Thoracic aorta (tissue), 2 donors: ENCODE results near the gene AGAP5. TPM values are rescaled to one million over a fixed set of nuclear protein-coding genes. Genes with fewer than 3 reads are reported as not detected.
A peak's percentile ranks its signal among the peaks of the same experiment; 100 is the strongest.

Experiments
- ATAC-seq: fragments of 150-250 bp; one replicate; pipeline ENCODE4 v1.8.0; 2017; ENCODE audit warnings: low read depth; ENCODE audit not compliant: insufficient number of reproducible peaks, low FRiP score
- DNase-seq: peaks from one replicate; pipeline ENCODE4 v3.0.0-alpha.2; 2020; ENCODE audit warnings: low spot score
- H3K27ac ChIP-seq, 2 donors: fragments of 200-600 bp; sonication (generic); 1 replicate in 1 of 2; 2 replicates in 1 of 2; pipeline ENCODE4 v1.5.1; 2016; ENCODE audit warnings: mild to moderate bottlenecking in 2 of 2, moderate library complexity in 2 of 2
- H3K27me3 ChIP-seq: fragments of 200-600 bp; sonication (generic); replicated peaks from 2 replicates; pipeline ENCODE4 v1.6.0; 2016; ENCODE audit warnings: mild to moderate bottlenecking; ENCODE audit not compliant: insufficient read depth
- H3K36me3 ChIP-seq: fragments of 200-600 bp; sonication (generic); one replicate; pipeline ENCODE4 v1.5.1; 2016
- H3K4me1 ChIP-seq, 2 donors: fragments of 200-600 bp; sonication (generic); 1 replicate in 1 of 2; 2 replicates in 1 of 2; pipeline versions ENCODE4 v1.5.1 to v1.6.0; 2016; ENCODE audit warnings: low read depth in 2 of 2, mild to moderate bottlenecking in 1 of 2; ENCODE audit not compliant: control insufficient read depth in 1 of 2
- H3K4me3 ChIP-seq: fragments of 200-600 bp; sonication (generic); 2 replicates; pipeline ENCODE4 v1.5.1; 2016; ENCODE audit warnings: mild to moderate bottlenecking
- H3K9me3 ChIP-seq: fragments of 200-600 bp; sonication (generic); 2 replicates; pipeline ENCODE4 v1.5.1; 2016
- CTCF ChIP-seq: fragments of 200-600 bp; sonication (generic); IDR thresholded peaks from one replicate; pipeline ENCODE4 v1.5.1; 2019; ENCODE audit warnings: antibody characterized with exemption
- total RNA-seq, 2 donors: library from RNA; depleted of rRNA; stranded (reverse); fragments of >200 nt; gene quantifications; one replicate each; pipeline versions ENCODE4 v1.1.0 to v1.2.3, GENCODE V29; 2016

The AGAP5 gene
- total RNA-seq, 2 donors from 2014 or later: 4.5 to 10.9 TPM

- DNase-seq (no peak), ATAC-seq (no peak)
- Histone ChIP-seq H3K4me1 (peaks cover 3 to 15% of the 10 kb centered on the region in 2 donors), H3K36me3 (no peaks in the 10 kb centered on the region), H3K9me3 (no peaks in the 10 kb centered on the region), H3K27ac (no peak overlapping the region), H3K4me3 (no peak overlapping the region), H3K27me3 (no peaks in the 10 kb centered on the region)
- TF ChIP-seq CTCF: no peak
Measured at GRCh38 chr10:73629165-73629564, 68.7 kb downstream of the AGAP5 start.

- H3K9me3 ChIP-seq: no peaks in the 10 kb centered on the region
- no peaks in the 10 kb centered on the region for H3K27me3 ChIP-seq
- ATAC-seq (no peak), DNase-seq (no peak)
- H3K4me1 ChIP-seq: peaks cover 3 to 15% of the 10 kb centered on the region in 2 donors
- no peaks in the 10 kb centered on the region for H3K36me3 ChIP-seq
- H3K4me3 ChIP-seq: no peak overlapping the region
- no peak for TF ChIP-seq CTCF
- H3K27ac ChIP-seq: no peak overlapping the region
Measured at GRCh38 chr10:73628405-73628804, 69.5 kb downstream of the AGAP5 start.

GRCh38 chr10:73627300-73627699 is 70.6 kb downstream of the AGAP5 start:
- no peak for ATAC-seq
- no peak overlapping the region for H3K4me3 ChIP-seq
- no peaks in the 10 kb centered on the region for H3K9me3 ChIP-seq
- peaks cover 3 to 15% of the 10 kb centered on the region in 2 donors for H3K4me1 ChIP-seq
- DNase-seq: no peak
- no peaks in the 10 kb centered on the region for H3K36me3 ChIP-seq
- H3K27ac ChIP-seq: no peak overlapping the region
- H3K27me3 ChIP-seq: no peaks in the 10 kb centered on the region
- no peak for TF ChIP-seq CTCF

GRCh38 chr10:73625884-73626752 is 71.8 kb downstream of the AGAP5 start:
- H3K4me1 ChIP-seq: peaks cover 3 to 15% of the 10 kb centered on the region in 2 donors
- no peaks in the 10 kb centered on the region for H3K9me3 ChIP-seq
- no peaks in the 10 kb centered on the region for H3K36me3 ChIP-seq
- peak overlapping the region; percentile 91 for H3K4me3 ChIP-seq
- H3K27ac ChIP-seq: peak overlapping the region; percentile 71 to 78
- ATAC-seq (peak; percentile 94), DNase-seq (peak; percentile 94)
- TF ChIP-seq CTCF: no peak
- no peaks in the 10 kb centered on the region for H3K27me3 ChIP-seq

GRCh38 chr10:73625004-73625883 is 72.7 kb downstream of the AGAP5 start:
- TF ChIP-seq CTCF: no peak
- Histone ChIP-seq H3K4me3 (peak overlapping the region; percentile 91), H3K36me3 (no peaks in the 10 kb centered on the region), H3K27me3 (no peaks in the 10 kb centered on the region), H3K4me1 (peaks cover 3 to 15% of the 10 kb centered on the region in 2 donors), H3K27ac (peak overlapping the region; percentile 71 to 78), H3K9me3 (no peaks in the 10 kb centered on the region)
- DNase-seq (no peak), ATAC-seq (peak; percentile 6)
